K562 (cell line): ENCODE results near the gene RPL3. TPM values are rescaled to one million over a fixed set of nuclear protein-coding genes. Genes with fewer than 3 reads are reported as not detected.

Experiments
- BHLHE40 ChIP-seq: IDR thresholded peaks from 2 replicates; pipeline ENCODE4 v1.6.1; 2011; ENCODE audit warnings: low read length, improper control_type of control experiment
- COPS2 ChIP-seq: fragments of 450-650 bp; conservative IDR thresholded peaks from 2 replicates; pipeline ENCODE4 v1.6.1; 2016; ENCODE audit warnings: mild to moderate bottlenecking, moderate library complexity
- GTF2A2 ChIP-seq: IDR thresholded peaks from 2 replicates; pipeline ENCODE4 v1.6.1; 2016; ENCODE audit warnings: mild to moderate bottlenecking, missing genetic modification characterization, missing compliant biosample characterization
- HCFC1 ChIP-seq: IDR thresholded peaks from 2 replicates; pipeline ENCODE4 v1.6.1; 2012; ENCODE audit warnings: low read depth, low read length, improper control_type of control experiment
- HDAC8 ChIP-seq: fragments of 450-650 bp; IDR thresholded peaks from 2 replicates; pipeline ENCODE4 v1.6.1; 2016; ENCODE audit warnings: mild to moderate bottlenecking, missing genetic modification characterization, moderate library complexity, missing compliant biosample characterization
- IFI16 ChIP-seq: fragments of 250-450 bp; sonication (Bioruptor Pico); IDR thresholded peaks from 2 replicates; pipeline ENCODE4 v2.1.2; 2022; ENCODE audit warnings: mild to moderate bottlenecking, inconsistent platforms
- KDM2B ChIP-seq: fragments of 250-450 bp; sonication (Bioruptor Pico); IDR thresholded peaks from 2 replicates; pipeline ENCODE4 v1.8.0; 2021; ENCODE audit warnings: mild to moderate bottlenecking, moderate library complexity
- LCOR ChIP-seq: sonication (generic); formaldehyde crosslinking; IDR thresholded peaks from 2 replicates; pipeline ENCODE4 v1.8.0; 2022; ENCODE audit warnings: mild to moderate bottlenecking, missing genetic modification reagents
- MIER1 ChIP-seq: fragments of 450-650 bp; IDR thresholded peaks from 2 replicates; pipeline ENCODE4 v1.6.1; 2016; ENCODE audit warnings: antibody characterized with exemption, mild to moderate bottlenecking, low read depth
- NR2F6 ChIP-seq: fragments of 450-650 bp; formaldehyde crosslinking; IDR thresholded peaks from 2 replicates; pipeline ENCODE4 v1.4.0; 2020; ENCODE audit warnings: mild to moderate bottlenecking
- PTRF ChIP-seq: fragments of 450-650 bp; IDR thresholded peaks from 2 replicates; pipeline ENCODE4 v1.6.1; 2016; ENCODE audit warnings: mild to moderate bottlenecking, missing genetic modification characterization, missing compliant biosample characterization
- RBM15 ChIP-seq: fragments of 200-400 bp; formaldehyde crosslinking; IDR thresholded peaks from 2 replicates; pipeline ENCODE4 v1.6.1; 2018; ENCODE audit warnings: mild to moderate bottlenecking, low read length, moderate library complexity; ENCODE audit not compliant: insufficient read depth
- RNF219 ChIP-seq: fragments of 250-450 bp; sonication (Bioruptor Pico); IDR thresholded peaks from 2 replicates; pipeline ENCODE4 v1.5.0; 2022; ENCODE audit warnings: mild to moderate bottlenecking
- SIN3A ChIP-seq, 2 experiments: fragments of 150-350 bp in 1 of 2; IDR thresholded peaks; 2 replicates each; pipeline ENCODE4 v1.6.1; 2011 to 2016; ENCODE audit warnings: borderline replicate concordance in 2 of 2, low read depth in 2 of 2, low read length in 2 of 2, mild to moderate bottlenecking in 2 of 2, moderate library complexity in 2 of 2; ENCODE audit not compliant: control insufficient read depth in 1 of 2
- SMAD4 ChIP-seq: fragments of 250-450 bp; sonication (Bioruptor Pico); conservative IDR thresholded peaks from 2 replicates; pipeline ENCODE4 v1.8.0; 2021; ENCODE audit warnings: inconsistent platforms, mild to moderate bottlenecking, moderate library complexity
- SMARCB1 ChIP-seq: IDR thresholded peaks from 2 replicates; pipeline ENCODE4 v1.6.1; 2011; ENCODE audit warnings: improper control_type of control experiment, low read depth; ENCODE audit not compliant: insufficient read length
- SMARCE1 ChIP-seq: fragments of 450-650 bp; IDR thresholded peaks from 2 replicates; pipeline ENCODE4 v1.7.1; 2016; ENCODE audit warnings: mild to moderate bottlenecking
- ZBTB5 ChIP-seq: fragments of 450-650 bp; IDR thresholded peaks from 2 replicates; pipeline ENCODE4 v1.6.1; 2017; ENCODE audit warnings: antibody characterized with exemption
- ZNF316 ChIP-seq: fragments of 450-650 bp; IDR thresholded peaks from 2 replicates; pipeline ENCODE4 v1.6.1; 2016
- ZNF347 ChIP-seq: fragments of 450-650 bp; formaldehyde crosslinking; IDR thresholded peaks from 2 replicates; pipeline ENCODE4 v1.4.0; 2020; ENCODE audit warnings: low read depth, mild to moderate bottlenecking, moderate library complexity
- ZNF512 ChIP-seq: IDR thresholded peaks from 2 replicates; pipeline ENCODE4 v1.6.1; 2016; ENCODE audit warnings: missing genetic modification characterization, missing compliant biosample characterization
- polyA plus RNA-seq, 8 experiments: library from polyadenylated mRNA; depleted of rRNA in 4 of 8; stranded (reverse) in 5 of 8; unstranded in 3 of 8; fragments of >200 nt; fragmentation: Nextera tagmentation in 2 of 8; fragmentation: Illumina TruSeq in 1 of 8; extraction: Ambion mirVana in 2 of 8; extraction: Trizol in 1 of 8; gene quantifications; 2 replicates each; pipeline versions ENCODE4 v1.2.1 to v1.2.3, GENCODE V29; 2011 to 2014; ENCODE audit warnings: inconsistent platforms in 1 of 8, missing spikeins in 1 of 8
- total RNA-seq, 7 experiments: library from RNA; depleted of rRNA in 6 of 7; stranded (reverse); fragments of >200 nt in 6 of 7; fragmentation: Illumina TruSeq in 2 of 7; extraction: Trizol in 2 of 7; gene quantifications; 2 replicates each; pipeline versions ENCODE4 v1.2.1 to v1.2.3, GENCODE V29; 2011 to 2021; ENCODE audit warnings: low replicate concordance in 1 of 7

RPL3 gene
- total and polyA plus RNA-seq, 9 of the 15 experiments (the other 6 are each of a cell fraction or from before 2014, with no cell fraction given), result 1,624 to 4,066 (median 2,565) TPM

DNA sequence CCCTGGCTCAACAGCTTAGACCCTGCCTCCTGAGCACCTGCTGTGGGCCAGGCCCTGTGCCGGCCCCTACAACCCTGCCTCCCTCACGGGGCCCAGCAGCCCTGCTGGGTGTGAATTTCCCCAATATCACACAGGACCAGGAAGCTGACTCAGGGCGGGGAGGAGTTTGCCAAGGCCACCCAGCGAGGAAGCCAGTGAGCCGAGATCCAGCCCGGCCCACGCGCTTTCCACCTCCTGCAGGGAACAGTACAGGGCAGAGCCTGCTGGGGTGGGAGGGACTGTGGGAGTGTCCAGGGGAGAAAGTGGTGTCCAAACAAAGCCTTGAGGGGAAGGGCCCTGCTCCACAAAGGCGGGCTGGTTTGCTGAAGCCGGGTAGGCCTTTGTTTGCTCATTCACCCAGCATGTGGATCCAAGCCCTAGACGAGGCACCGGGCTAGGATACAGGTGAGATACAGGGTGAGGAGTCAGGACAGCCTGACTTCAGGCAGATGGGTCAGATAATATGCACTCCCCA, 26.8 kb downstream of the RPL3 start (continued):
- TF ChIP-seq RBM15 (no peak), KDM2B (CRISPR knock-in tag) (no peak), HCFC1 (no peak), GTF2A2 (tag) (no peak), SIN3A (IDR thresholded peaks at IDR 0.05; ENCODE audit: borderline replicate concordance in 2 of 2, control insufficient read depth in 1 of 2, low read depth in 2 of 2, low read length in 2 of 2) (no peak), PTRF (tag) (no peak), ZBTB5 (no peak), IFI16 (CRISPR knock-in tag) (no peak), HDAC8 (tag) (no peak), ZNF316 (peak; percentile 44; the same call in 1 of the 2 replicates), COPS2 (no peak), ZNF512 (tag) (no peak), SMAD4 (CRISPR knock-in tag) (0 out of 2 replicates have a peak, but pooled peaks have one; percentile 32), SMARCE1 (0 out of 2 replicates have a peak, but pooled peaks have one; percentile 28), SMARCB1 (no peak), NR2F6 (CRISPR knock-in tag) (no peak), LCOR (CRISPR knock-in tag) (no peak), MIER1 (no peak), ZNF347 (no peak), RNF219 (CRISPR knock-in tag) (no peak), BHLHE40 (peak; percentile 24; the same call in 1 of the 2 replicates)
